Cerebellar nuclear complex (tissue), 1 donor: ENCODE measurements around the gene SCGB3A2.

Experiments used
- DNase-seq, 2 experiments: peaks; one replicate each; lab custom pipeline; 2025; lab: John Stamatoyannopoulos, UW

Gene SCGB3A2, protein sequence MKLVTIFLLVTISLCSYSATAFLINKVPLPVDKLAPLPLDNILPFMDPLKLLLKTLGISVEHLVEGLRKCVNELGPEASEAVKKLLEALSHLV

DNA sequence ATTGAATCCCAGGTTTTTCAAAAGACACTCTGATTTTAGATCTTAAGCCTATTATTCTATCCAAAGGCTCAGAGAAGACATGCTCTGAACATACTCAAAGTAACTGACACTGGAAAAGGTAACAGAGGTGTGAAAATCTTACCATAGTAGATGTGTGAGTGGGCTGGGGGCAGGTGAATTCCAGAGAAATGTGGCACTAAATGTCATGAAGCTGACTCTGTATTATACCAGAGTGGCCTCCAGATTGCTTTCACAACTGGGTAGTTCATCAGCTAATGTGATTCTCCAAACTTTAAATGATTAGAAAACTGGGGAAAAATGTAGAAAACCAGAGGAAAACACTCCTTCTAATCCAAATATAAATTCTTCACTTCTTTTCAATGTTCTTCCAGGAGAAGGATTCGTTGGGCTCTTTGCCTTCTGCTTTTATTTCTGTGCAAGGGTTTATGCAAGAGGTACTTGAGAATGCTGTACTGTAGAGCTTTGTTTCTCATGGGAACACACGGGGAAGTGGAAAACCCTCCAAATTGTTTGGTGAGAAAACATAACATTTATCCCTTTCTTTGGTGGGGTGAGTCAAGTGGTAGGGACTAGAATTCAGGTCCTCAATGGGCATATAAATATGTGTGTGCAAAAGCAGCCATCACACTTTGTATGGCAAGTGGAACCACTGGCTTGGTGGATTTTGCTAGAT lies at the start of gene SCGB3A2:
TSS of gene SCGB3A2 (plus strand) at position 646 of the 694 bp plus-strand sequence. CDS start 93 bp downstream, outside the sequence.
- DNase-seq, result no peak

DNA sequence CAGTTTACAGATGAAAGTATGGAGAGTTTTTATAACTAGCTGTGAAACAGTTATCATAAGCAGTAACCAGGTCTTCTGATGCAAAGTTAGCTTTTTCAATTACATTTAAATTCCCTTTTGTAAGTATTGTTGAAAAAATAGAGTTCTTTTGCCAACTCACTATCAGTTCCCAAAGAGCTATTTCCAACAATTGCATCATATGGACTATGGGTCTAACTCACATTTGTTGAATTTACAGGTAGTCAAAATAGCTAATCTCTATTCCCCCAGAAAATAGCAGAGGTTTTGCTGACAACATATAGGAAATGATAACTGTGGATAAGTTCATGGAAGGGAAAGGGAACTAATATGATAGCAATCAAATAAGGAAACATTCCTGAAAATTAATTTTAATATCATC lies 48.5 kb upstream of the SCGB3A2 start:
- no peak for DNase-seq

DNA sequence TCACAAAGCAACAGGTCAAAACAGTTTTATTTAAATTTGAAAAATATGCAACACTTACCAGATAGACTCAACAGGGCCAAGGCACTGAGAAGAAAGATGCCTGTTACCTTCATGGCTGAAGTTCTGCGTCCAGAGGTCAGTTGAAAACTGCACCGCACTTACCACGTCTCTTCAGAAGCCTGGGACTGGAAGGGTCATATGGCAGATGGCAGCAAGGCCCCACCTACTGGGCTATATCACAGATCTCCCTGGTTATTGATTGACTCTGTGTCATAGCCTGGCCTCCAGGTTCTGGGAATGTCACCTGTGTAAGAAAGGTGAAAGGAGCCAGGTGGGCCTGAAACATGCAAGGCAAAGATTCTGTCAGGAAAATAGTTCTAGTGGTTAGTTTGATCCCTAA lies 47.0 kb upstream of the SCGB3A2 start, which contains the start of gene SPINK1:
TSS of gene SPINK1 (minus strand) at position 207 of the 400 bp plus-strand sequence. CDS start at position 113, 94 bp downstream.
- no peak for DNase-seq

DNA sequence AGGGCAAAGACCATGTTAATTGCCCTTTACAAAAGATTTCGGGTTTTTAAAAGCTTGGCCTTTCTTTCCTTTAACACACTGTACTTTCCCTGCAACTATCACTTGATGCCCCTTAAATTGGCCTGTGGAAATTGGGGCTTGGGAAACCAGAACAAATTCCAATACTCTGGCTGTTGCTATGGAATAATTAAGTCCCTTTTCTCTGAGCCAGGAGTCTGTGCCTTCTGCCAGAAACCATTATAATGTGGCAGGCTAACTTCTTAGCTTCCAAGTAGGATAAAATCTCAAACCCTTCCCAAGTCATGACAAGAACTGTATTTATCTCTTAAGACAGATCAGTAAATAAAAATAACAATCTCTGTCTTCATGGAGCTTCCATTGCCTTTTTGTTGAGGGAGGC lies 46.0 kb upstream of the SCGB3A2 start:
- DNase-seq, result no peak

DNA sequence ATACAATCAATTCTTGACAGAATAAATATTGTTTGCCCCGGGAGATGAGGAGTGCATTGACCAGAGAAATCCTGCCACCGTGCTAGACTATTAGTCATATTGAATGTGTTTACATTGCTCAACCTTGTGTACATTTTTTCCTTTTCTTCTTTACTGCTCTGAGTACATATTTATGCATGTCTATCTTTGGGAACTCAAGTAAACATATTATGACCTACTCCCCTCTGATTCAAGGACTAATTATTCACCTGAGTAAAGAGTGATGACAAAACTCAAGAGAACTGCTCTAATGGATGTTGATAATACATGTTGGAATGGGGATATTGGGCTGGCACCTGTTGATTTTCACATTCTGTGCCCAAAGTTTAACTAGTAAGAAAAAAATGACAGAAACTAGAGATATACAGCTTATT lies 43.1 kb upstream of the SCGB3A2 start:
- no peak for DNase-seq

DNA sequence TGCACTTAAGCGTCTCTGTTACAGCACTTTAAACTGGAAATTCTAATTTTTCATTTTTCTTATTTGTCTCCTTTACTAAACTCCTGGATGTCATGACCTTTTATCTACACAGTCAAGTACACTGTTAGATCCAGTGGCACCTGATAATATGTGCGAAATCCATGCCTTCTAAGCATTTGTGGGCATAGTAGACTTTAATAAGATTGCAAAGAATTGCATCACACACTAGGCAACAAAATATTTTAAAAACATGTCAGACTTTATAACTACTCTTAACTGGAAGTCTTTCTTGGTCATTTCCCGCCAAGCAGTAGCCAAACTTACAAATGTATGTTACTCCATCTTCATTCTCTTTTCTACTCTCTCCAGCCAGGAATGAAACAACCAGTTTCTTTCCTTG lies 42.1 kb upstream of the SCGB3A2 start:
- no peak for DNase-seq

DNA sequence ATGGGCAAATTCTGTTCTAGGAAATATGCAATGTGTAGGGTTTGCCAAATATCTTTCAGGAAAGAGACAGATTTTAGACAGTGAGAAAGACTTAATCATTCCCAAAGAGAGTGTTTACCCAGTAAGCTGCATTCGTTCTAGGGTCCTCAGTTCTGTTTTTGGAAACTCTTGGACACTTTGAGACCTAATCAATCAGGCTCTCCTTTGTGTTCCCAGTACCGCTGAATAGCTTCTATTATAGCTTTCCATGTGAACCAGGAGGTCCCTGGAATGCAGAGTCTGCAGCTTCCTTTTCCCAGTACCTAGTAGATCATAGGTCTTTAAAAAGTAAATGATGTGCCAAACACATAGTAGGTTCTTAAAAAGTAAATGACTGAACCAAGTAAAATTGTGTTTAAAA lies 35.6 kb upstream of the SCGB3A2 start:
- DNase-seq, result no peak

DNA sequence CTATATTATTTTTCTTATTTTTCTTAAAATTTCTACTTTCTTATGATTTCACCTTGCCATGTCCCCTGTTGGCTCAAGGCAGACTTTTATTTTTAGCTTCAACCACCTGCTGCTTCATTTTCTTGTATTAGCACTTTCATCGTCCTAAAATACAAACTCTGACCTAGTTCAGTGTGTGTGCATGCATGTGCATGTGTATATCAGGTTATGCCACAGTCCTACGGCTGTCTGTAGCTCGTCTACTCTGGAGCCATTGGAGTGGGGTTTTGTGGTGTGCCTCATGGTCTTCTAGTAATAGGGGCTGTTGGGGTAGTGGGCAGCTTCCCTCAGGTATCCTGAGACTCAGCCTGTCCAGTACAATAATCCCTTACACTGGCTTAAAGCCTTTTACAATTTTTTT lies 33.7 kb upstream of the SCGB3A2 start:
- DNase-seq, result no peak

DNA sequence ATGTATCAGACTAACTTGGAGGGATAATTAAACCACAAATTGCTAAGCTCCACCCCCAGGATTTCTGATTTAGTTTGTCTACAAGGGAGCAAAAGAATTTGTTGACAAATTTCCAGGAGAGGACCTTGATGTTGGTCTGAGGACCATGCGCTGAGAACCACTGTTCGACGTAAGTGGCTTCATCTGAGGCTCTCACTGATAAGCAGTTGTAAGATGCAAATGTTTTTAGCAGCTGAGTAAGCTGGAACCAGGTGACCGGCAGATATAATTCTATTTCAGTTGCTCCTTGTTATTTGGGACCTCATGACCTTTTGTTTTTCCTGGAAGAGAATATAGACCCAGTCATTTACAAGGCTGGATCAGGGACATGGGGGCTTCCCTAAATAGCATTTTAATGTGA lies 32.9 kb upstream of the SCGB3A2 start:
- DNase-seq, result no peak

DNA sequence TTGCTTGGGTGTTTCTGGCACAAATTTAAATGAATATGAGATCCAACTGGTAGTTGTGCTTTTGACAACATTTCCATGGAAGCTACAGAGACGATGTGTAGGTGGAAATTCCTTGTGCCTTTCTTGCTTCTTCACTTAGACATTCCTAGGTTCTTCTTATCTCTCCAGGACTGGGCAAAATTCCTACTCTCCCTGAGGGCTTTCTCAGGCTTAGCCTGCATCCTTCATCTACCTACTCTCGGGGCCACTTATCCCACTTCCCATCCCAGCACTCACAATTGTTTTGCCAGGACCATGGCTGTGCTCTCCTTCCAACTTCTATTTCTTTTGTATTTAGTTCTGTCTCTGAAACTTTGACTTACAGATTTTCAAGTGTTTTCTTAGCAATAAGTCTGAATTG lies 29.3 kb upstream of the SCGB3A2 start:
- no peak for DNase-seq

DNA sequence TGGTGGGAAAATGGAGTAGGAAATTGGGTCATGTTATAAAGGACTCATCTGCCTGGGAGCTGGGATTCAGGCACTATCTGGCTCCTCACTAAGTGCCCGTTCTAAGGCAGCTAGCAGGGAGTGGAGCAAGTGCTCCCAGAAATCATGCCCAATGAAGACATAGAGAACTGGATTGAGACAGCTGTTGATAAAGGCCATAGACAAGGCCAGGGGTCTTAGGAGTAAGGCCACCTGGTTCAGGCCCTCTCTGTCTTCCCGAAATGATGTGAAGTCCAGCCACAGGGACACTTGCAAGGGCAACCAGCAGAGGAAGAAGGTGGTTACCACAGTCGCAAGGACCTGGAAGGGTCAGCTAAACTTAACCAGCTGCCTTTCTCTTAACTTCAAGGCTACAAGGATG lies 26.9 kb upstream of the SCGB3A2 start:
- DNase-seq, result no peak

DNA sequence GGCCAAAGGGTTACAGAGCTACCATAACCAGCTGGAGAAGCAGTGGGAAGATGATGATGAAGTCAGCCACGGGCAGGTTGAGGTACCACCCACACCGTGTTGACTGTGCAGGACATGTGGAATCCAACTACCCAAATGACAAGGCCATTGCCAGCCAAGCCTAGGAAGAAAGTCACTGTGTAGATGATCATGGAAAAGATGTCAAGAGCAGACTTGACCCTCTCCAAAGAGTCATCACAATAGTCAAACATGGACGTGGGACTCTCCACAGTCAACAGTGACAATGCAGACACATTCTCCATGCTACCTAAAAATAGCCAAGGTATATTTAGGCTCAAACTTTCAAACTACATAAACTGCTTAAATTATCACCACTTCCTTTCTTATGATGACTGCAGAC lies 26.1 kb upstream of the SCGB3A2 start:
- no peak for DNase-seq

DNA sequence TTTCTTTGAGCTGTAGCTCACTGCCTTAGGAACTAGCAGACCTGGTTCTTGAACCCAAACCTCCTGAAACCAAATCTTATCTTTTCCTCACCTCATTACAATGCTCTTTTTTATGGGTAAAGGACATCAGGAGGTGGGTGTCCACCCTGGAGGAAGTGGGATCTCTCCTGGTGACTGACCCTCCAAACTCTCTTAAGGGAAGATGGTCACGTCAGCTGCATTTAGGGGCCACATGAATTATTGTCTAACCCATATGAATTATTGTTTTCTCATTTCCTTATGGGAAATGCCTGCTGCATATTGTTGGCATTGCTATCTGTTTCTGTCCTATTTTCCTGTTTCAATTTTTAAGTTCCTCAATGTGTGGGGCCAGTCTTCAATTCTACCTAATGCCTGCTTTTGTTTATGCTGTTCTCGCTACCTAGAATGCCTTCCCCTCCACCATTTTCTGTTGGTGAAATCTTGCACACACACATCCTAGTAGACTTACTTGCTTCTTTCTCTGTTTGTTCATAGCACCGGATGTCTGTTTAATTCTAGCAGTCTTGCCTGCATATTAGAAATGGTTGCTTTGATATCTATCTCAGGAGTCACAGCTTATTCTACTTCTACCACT lies 25.0 kb upstream of the SCGB3A2 start:
- no peak for DNase-seq

DNA sequence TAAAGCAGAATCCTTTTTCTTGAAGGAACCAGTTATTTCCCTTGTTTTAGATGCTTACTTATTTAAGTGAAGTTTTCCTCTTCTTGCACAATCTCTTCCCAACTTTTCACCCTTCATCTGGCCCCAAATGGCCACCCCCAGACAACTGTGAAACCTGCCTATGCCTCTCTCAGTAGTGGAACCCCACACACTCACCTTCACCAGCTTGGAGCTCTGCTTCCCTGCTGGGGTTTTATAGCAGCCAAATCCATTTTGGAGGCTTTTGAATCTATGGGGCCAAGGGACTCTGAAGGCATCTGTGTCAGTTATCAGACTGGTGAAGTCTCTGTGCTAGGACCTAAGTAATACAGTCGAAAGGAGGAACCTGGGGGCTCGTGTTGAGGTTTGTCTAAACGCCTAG lies 24.2 kb upstream of the SCGB3A2 start:
- no peak for DNase-seq

DNA sequence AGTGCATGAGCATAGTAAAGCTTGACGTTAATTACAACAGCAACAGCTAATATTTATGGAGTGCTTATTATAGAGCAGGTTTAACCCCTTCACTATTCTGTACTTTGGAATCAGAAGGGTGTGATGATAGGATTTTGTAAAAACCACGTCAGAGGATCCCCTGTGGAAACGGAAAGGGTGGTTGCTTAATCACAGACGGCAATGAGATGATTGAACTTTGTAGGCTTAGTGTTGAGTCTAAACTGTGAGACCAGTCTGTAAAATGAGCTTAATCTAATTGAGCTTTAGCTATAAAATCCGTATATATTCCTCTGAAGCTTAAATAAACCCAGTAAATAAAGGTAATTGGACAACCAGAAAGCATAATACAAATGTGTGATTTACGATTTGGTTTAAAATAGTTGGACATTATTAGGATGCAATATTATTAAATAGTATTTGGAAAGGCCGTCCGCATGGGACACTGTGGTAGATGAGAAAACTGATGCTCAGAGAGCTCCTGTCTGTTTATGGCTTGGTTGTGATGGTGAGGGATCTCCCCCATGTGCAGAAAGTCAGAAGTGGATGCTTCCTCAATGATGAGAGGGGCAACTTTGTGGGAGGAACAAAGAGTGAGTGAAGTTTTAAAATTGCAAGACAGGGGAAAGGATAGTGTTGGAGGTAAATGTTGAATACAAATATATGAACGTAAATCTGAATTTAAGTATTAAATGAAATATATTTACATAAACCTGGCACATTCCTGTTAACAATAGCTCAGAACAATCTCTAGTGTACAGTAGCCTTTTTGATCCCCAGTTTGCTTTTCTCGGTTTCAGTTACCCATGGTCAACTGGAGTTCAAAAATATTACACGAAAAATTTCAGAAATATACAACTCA lies 23.4 kb upstream of the SCGB3A2 start:
- DNase-seq, result no peak

DNA sequence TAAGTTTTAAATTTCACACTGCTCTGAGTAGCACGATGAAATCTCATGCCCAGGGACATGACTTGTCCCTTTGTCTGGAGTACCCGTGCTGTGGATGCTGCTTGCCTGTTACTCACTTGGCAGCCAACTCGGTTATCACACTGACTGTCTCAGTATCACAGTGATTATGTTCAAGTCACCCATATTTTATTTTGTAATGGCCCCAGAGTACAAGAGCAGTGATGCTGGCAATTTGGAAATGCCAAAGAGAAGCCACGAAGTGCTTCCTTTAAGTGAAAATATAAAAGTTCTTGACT lies 22.8 kb upstream of the SCGB3A2 start:
- DNase-seq, result no peak

DNA sequence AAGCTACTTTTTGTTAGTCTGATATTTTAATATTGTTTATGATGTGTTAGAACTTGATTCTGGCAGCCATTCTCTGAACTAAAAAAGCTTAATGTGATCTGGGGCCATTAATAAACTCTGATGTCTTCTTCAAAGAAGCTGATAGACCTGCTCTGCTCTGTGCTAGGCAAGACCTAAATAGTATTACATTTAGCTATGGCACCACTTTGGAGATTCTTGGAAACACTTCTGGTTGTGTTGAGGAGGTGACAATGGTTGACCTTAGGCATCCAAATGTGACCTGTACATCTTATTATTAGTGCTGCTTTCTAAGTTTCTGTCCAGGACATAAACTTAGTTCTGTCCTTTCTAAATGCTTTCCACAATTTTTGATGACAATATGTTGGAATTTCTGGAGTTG lies 21.7 kb upstream of the SCGB3A2 start:
- no peak for DNase-seq

DNA sequence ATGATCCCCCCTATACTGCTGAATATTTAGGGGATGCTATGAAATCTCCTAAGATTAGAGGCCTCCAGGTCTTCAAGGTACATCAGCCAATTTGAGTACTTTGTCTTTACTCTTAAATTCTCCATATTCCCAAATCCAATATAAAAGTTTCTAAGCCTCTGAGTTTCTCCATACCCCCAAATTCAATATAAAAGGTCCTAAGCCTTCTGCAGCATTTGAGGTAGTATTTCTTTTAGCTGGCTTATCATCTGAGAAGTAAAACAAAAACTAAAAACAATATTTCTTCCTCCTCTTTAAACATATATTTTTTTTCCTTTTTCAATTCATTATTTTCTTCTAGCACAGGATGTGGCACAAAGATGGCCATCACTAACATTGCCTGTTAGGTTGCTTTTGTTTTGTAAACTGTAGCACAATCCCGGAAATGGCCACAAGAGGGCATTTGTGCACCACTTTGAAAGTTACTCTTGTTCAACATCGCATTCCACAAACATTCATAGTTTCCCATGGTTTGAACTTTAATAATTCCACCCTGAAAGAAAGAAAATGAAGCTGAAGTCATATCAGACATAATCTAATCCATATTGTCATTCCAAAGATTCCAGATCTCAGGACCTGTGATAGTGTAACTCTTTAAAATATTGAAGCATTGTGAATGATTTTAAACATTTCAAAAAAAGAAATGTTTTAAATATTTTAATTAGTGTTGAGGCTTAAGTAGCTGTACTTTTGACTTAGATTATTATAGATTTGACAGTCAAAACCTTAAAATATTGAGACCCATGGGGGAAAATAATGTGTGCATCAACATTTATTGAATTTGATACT lies 21.0 kb upstream of the SCGB3A2 start:
- DNase-seq, result peak in 1 of 2 experiments; percentile 2

DNA sequence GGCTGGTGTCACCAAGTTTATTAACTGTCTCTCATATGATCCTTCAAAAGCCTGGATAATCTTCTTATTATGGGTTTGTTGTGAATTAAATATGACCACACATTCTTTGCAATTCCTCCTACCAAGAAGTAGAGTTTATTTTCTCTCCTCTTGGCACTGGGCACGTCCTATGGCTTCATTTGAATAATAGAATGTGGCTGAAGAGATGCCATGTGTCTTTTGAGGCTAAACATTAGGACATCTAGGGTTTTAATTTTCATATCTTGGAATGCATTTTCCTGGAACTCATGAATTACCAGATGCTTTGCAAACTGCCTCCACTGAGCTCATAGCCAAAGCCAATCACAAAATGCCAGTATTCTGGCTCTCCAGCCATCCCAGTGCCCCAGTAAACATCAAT lies 19.9 kb upstream of the SCGB3A2 start:
- no peak for DNase-seq

DNA sequence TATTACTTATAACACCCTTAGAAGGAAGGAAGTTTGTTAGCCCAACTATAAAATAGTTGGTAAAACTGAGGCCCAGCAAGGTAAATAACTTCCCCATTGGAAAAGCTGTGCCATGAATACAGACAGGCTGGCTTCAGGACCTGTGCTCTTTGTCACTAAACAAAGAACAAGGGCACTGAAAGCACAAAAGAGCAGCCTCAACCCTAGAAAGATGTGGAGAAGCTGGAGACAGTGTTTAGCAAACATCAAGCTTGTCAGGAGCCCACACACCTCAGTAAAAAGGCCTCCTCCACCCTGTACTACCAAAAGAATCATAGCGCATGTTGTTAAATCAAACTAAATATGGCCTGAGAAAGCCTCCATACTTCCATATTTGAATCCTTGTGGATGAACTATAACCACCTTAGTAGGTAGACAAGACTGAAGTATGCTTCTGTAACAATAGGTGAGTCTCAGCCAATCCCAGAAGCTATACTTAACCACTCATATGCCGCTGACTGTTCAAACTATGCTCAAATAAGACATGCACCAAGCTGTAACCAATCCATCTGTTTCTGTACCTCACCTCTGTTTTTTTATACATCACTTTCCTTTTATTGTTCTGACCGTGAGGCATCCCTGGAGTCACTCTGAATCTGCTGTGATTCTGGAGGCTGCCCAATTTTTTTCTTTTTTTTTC lies 18.4 kb upstream of the SCGB3A2 start:
- no peak for DNase-seq

DNA sequence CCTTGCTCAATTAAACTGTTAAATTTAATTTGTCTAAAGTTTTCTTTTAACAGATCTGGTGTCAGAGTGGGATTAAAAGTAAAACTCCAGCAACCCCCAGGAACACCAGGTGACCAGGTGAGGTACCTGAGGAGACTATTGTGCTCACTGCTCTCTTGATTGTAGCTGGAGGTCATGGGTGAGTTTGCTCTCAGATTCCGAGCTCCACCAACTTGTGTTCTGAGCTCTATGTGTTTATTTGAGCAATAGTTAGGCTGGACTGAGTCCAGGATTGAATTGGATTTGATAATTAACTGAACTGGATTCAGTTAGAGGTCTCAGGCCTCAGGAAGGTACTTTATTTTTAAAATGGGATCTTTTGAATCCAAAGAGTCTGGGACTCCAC lies 17.9 kb upstream of the SCGB3A2 start:
- DNase-seq, result no peak
